ENCODE results near the gene HABP2.

HABP2 gene

DNA sequence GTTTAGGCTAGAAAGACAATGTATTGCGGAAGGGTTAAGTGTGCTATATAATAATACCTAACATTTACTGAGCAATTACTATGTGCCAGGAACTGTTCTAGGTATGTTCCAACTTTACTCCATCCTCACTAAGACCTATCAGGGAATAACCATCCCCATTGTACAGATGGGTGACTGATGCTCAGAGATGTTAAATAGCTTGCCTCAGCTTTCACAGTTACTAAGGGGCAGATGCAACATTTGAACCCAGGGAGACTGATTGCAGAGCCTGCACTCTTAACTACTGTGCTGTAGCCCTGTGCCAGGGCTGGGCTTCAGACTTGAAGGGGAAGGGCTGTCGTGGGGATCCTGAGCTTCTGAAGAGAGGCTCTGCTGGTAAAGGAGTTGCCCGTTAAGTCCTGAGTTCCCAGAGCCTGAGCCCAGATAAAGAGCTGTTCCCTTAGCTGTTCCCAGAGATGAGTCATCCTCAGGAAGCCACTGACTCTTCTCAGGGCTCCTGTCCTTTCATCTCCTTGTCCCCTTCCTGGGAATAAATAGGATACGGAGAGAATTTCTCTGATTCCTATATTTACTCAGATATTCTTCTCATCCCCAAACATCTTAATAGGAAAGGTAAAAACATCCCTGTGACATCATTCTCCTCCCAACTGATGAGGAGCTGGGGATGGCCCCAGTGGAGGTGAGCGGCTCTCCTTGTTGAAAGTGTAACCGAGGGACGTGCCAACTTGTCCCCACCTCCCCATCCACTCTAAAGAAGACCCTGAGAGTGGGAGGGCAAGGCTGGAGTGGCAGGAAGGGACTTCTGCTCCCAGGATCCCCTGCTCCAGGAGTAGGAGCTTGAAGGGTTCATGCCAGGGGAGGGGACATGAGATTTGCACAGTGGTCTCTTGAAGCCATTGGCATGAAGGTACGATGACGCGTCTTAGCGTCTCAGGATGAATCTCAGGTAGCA, 28.0 kb upstream of the HABP2 start:
- in situ Hi-C loops (cut with MboI; ENCODE audit: low sequenced_read_pairs) = no loop called here

DNA sequence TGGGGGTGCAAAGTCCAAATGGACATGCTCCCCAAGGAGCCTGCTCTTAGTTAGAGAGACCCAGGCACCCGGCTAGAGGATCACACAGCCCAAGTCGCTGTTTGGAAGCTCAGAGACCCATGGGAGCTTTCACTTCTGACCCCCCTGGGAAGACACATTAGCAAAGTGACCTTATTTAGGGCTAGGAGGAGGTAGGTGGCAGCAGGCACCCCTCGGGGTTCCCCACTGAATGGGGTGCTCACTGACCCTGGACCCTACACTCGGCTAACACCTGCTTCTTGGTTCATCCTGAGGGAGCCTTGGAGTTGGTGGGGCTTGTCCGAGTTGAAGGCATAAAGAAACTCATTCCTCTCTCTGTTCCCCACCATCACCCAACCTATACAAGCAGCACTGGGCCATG, 27.1 kb upstream of the HABP2 start:
- in situ Hi-C loops (cut with MboI; ENCODE audit: low sequenced_read_pairs) = no loop called here

DNA sequence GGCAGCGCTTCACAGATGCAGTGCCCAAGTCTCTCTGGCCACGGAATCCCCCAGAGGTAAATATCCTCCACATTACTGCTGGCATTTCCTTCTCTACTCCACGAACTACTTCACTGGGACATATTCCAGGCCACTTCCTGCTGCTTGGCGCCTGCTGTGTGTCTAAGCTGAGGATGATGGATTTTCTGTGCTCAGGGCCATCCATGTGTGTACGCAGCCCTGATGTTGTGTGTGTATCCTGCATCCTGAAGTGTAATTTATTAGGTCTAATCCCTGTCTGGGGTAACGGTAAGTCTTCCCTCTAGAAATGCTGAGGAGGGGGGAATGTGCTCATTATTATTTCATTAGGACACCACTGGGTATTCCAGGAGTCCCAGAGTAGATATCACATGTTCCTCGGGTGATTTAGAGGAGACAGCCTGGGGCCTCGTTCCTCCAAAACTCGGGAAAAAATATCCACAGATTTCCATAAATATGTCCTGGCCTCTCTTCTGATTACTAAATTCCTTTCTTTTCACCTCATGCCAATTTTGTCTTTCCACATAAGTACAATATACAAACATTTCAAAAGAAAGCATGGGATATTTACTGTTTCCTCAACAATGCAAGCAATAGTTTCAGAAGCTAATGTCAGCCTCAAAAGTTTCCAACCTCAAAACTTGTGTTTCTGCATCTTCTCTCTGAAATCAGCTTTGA, 25.5 kb upstream of the HABP2 start:
- in situ Hi-C loops (cut with MboI; ENCODE audit: low sequenced_read_pairs) = no loop called here

DNA sequence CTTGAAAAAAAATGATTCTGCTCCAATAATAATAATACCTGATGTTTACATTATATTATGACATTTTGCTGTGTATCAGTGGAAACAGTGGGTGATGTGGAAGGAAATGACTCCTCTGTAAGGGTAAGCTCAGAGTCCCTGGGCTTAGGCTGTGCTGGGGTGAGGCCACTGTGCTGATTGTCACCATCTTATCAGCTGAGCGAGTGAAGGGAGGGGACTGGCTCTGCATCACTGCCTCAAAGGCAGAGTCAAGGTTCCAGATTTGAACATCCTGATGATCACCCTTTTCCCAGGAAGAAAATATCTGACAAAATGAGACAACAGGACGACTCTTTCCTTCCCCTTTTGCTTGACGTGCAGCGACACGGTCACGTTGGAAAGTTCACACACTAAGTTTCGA, 24.0 kb upstream of the HABP2 start:
- in situ Hi-C loops (cut with MboI; ENCODE audit: low sequenced_read_pairs) = no loop called here

DNA sequence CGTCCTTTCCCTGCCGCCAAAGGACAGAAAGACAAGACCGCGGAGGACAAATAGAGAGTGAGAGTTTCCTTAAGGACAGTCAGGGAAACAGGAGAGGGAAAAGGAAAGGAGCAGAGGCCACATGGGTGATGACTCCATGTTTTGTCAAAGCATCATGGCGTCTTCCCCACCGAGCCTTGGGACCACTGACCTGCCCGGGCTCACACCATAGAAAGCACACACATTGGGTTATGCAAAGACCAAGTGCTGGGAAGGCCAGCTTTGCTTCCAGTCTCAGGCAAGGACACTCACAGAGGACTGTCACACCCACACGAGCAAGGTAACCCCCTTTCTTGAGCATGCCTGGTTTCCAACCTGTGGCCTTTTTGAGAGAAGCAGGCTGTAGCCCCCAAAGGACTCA, 23.3 kb upstream of the HABP2 start:
- in situ Hi-C loops (cut with MboI; ENCODE audit: low sequenced_read_pairs) = no loop called here

DNA sequence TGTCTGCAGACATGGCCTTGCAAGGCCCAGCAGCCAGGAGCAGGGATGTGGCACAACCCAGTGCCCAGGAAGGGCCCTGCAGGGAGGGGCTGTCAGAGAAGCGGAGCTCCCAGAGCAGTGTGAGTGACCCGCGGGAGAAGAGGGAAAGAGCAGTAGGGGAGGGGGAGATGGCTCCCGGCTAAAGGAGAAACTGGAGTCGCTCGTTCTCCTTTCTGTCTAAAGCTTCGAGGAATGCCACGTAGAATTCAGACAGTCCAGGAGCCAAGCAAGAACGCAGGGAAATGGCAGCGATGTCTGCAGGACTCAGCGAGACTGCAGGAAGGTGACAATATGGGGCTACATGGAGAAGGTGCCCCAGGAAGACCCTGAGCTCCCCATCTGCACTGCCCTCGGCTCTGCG, 22.4 kb upstream of the HABP2 start:
- in situ Hi-C loops (cut with MboI; ENCODE audit: low sequenced_read_pairs) = no loop called here

DNA sequence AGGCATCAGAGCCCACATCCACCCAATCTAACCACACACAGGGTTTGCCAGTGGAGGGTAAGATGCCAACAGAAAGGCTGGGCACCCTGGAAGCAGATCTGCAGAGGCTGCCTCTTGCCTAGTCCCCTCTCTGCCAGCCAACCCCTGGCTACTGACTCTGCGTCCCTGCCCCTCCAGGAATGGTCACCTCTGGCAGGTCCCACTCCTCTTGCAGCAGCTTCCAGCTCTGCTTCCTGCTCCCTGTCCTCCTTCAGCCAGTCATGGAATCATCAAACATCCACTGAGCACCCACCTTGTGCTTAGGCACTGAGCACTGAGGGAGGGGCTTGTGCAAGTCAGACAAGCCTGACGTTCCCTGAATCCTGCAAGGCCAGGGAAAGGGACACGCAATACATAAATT, 20.1 kb upstream of the HABP2 start:
- in situ Hi-C loops (cut with MboI; ENCODE audit: low sequenced_read_pairs) = no loop called here

DNA sequence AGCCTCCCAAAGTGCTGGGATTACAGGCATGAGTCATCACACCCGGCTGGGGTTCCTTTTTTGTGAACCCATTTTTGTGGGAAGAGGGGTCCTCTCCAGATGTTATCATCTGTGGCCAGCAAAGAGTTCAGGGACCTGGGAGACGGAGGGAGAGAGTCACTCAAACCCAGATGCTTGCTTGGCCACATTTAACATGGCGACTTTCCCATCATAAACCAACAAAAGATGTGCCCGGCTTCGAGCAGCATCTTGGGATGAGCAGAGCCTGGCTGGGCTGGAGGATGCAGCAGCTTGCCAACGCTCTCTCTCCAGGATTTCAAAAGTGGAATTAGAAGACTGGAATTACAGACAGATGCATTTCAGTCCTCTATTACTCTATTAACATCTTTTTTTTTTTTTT, 19.1 kb upstream of the HABP2 start:
- in situ Hi-C loops (cut with MboI; ENCODE audit: low sequenced_read_pairs) = no loop called here

DNA sequence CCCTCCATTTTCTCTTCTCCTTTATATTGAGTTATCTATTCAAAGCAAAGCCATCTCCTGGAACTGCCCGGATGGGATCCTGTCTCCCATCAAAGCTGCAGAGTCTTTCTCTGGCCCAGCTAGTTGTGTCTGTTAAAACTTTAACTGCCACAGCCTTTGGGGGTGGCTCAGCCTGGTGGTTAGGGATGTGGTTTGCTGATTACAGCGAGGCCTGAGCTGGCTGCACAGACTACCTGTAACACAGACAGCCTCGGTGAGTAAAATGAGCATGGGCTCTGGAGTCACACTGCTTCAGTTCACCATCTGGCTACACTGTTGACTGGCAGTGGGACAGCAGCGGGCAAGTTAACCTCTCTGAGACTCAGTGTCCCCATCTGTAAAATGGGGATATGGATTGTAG, 18.4 kb upstream of the HABP2 start:
- in situ Hi-C loops (cut with MboI; ENCODE audit: low sequenced_read_pairs) = no loop called here

DNA sequence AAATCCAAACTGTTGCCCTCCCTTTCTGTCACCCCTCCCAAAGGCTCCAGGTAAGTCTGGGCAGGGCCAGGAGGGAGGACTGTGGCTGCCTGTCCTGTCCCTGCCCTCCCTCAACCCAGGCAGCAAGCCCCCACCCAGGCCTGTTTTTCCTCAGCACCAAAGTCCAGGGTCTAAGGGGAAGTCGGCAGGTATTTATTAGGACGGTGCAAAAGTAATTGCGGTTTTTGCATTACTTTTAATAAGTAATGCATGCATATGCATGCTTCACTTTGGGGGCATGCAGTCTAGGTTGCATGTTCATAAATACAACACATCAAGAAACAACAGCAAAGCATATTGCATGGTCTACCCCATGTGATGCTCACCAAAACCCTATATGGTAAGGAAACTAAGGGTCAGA, 15.2 kb upstream of the HABP2 start:
- in situ Hi-C loops (cut with MboI; ENCODE audit: low sequenced_read_pairs) = no loop called here

DNA sequence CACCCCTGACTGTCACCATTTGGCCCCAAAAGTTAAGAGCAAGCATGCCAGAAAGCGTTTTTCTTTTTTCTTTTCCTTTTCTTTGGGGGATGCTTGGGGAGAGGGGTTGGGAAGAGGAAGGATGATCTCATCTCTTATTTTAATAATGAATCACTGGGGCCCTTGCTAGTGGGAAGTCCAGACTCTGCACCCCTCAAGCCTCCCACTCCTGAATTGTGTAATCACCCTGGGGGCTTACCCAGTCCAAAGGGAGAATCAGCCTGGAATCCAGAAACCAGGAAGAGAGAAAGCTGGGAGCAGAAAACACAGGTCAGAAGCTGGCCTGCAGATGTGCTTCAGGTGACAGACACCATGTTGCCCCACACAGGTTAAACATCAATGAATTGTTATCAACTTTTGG, 14.7 kb upstream of the HABP2 start:
- in situ Hi-C loops (cut with MboI; ENCODE audit: low sequenced_read_pairs) = no loop called here

DNA sequence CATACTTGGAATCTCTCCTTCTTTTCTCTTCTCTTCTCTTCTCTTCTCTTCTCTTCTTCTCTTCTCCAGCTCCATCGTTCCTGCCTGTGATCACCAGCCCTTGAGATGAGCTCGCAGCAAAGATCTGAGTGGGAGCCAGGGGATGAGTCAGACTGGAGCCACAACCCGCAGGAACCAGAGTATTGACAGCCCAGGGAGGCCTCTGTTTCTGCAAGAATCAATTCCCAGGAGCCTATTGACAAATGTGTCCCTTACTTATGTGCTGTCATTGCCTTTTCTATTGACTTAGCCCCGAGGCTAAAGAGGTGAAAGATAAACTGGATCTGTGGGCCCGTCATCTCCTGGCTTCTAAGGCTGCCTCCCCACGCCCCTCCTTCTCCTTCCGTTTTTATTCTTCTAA, 13.1 kb upstream of the HABP2 start:
- in situ Hi-C loops (cut with MboI; ENCODE audit: low sequenced_read_pairs) = no loop called here

DNA sequence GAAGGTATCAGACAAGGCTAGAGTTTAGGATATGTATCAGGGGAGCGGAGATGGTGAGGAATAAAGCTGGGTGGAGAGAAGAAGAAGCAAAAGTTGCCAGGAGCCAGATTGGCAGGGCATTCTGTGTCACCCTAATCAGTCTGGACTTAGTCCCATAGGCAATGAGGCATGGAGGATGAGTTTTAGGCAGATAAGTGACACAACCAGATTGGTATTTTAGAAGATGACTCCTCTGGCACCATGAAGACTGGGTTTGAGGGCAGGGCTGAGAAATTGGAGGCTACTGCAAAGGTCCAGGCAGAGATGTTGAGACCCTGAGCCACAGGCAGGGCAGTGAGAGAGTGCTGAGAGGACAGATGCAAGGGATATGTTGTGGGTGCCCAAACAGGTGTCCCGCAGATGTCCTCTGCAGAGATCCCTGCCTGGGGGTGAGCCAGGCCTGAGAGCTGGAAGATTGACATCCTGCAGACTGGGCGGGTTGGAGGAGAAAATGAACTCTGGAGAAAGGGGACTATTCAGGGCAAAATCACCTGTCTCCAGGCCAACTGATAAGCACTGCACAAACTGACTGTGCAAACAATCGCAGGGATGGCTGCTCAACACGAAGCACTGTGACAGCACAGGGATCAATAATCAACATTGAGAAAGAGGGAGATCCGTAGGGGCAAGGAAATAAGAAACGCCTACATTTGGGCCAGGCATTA, 11.9 kb upstream of the HABP2 start:
- in situ Hi-C loops (cut with MboI; ENCODE audit: low sequenced_read_pairs) = no loop called here

DNA sequence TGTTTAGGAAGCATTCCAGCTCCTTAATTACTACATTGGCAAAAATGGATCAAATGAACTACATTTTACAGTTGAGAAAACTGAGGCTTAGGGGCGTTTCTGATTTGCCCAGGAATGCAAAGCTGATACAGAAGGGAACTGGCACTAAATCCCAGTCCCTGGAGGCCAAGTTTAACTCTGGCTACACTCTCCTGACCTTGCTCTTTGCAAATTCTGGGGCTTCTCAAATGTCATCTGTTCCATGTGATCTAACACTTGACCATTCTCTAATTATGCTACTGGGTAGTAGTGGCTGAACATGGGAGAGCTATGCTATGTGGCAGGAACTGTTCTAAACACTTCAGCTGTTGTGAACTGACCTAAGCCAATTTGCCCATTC, 11.3 kb upstream of the HABP2 start:
- in situ Hi-C loops (cut with MboI; ENCODE audit: low sequenced_read_pairs) = no loop called here

DNA sequence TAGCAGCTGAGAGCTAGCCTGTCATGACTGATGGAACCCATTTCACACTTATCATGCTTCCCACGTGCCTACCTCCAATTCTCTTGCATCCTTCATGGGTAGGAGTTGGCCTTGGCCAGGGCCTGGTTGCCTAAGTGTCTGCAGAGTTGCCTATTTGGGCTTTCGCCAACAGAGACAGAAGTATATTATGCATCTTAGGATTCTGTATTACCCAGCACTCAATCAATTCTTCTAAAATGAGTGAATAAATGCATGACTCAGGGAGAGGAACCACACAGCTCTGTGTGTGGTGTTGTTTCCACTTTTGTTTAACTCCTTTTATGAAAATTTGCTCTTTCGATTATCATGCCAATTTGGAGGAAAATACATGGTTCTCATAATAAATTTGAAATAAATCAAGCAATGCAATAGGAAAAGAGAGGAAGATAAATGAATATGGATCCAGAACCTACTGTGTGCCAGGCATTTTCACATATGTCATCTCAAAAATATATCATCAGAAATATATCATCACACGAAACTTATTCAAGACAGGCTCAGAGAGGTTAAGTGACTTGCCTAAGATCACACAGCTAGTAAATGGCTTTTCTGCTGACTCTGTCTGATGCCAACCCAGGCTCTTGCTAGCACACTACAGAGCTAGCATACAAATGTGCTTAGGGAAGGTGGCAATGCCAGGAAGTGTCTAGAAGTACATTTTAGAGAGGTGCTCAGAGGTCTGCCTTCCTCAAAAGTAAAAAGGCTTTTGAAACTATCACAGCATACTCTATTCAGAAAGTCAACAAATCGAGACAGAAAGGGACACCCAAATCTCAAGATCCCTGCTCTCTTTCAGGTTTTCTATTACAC, 9.5 kb upstream of the HABP2 start:
- in situ Hi-C loops (cut with MboI; ENCODE audit: low sequenced_read_pairs) = no loop called here

DNA sequence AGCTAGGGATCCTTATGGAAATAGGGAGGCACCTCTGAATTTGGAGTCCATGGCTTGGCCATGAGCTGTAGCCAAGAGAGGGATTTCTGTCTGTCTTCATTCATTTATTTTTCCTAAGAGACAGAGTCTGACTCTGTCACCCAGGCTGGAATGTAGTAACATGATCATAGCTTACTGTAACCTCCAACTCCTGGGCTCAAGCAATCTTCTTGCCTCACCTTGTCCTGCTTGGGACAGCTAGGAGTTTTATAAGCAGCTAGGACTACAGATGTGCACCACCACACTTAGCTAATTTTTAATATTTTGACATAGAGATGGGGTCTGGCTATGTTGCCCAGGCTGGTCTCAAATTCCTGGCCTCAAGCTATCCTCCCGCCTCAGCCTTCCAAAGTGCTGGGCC, 8.5 kb upstream of the HABP2 start:
- in situ Hi-C loops (cut with MboI; ENCODE audit: low sequenced_read_pairs) = no loop called here

DNA sequence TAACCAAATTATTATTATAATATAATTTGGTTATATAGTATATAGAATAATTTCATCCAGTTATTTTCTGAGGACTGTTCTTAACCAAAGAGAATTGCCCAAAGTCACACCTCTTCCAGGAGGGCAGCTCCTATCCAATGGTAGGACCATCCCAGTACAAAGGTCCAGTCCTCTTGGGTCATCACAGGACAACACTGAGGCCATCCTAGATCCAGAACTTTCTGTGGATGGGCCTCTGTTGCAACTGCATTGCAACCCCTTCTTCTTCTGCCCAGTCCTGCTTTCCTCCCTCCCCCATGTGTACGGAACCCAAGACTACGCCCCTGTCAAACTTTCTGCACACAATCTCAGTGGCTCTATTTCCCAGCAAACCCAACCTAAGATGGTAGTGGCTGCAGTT, 5.4 kb upstream of the HABP2 start:
- in situ Hi-C loops (cut with MboI; ENCODE audit: low sequenced_read_pairs) = no loop called here

DNA sequence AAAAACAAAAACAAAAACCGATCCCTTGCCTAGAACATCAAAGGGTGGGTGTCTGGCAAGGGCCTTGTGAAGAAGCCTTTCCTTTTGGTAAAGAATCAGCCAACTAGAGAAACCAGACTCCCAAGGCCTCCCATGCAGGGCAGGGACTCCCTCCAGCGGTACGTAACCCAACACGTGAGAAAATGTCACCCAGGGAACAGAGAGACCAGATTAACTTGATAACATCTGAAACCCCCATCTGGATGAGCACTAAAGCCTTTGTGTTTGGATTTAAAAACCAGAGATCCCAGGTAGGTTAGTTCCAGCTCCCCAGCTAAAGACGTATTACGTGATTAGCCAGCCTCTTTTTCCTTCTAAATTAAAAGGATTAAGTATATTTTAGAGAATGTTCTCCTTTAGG, 3.0 kb upstream of the HABP2 start:
- in situ Hi-C loops (cut with MboI; ENCODE audit: low sequenced_read_pairs) = no loop called here

DNA sequence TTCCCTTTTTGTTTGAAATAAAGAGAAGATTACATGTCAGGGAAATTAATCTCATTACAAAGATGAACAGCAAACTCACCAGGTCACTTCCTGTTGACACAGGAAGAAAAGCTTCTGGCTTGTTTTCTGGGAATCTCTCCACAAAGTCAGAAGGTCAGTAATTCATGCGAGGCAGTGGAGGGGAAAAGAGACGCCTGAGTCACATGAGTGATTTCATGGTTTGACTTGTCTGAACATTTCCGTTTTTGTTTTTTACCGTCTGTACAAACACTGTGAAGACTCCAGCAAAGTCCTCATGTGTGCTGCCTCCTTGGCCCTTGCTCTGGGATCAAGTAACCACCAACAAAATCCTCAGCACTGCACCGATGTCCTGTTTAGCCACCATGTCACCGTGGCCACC, 2.5 kb upstream of the HABP2 start:
- in situ Hi-C loops (cut with MboI; ENCODE audit: low sequenced_read_pairs) = no loop called here

DNA sequence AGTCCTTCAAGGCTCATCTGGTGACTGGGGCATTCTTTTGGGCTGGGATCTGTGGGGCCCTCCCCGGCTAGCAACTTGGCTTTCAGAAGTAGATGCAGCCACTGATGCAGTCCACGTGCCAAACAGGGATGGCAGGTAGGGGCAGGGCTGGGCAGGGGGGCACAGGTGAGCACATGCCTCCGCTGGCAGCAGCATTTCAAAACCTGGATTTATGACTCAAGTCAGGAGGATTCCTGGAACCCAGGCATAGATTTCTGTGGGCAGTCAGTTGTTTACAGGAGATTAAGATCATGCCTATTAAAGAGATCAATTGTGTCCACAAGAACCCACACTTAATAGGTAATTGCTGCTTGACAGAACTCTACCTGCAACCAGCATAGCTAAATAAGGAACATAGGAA, 839 bp upstream of the HABP2 start:
- in situ Hi-C loops (cut with MboI; ENCODE audit: low sequenced_read_pairs) = no loop called here

DNA sequence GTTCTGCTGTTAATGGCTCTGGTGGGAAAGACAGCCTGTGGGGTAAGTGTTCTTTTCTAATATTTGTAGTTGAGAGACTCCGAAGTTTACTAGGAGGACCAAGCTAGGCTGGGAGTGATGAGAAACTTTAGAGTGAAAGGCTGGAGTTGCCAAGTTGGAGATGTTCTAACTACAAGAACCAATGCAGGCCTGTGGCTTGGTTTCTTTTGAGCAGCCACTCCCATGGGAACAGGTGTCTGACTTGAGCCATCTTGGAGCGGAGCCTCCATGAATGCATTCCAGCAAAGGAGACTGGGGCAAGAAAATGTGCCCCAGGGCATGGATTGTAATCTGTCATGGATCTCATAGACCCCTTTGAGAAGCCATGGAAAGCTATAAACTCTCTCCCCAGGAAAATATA, 296 bp downstream of the HABP2 start:
- in situ Hi-C loops (cut with MboI; ENCODE audit: low sequenced_read_pairs) = no loop called here

Measured in hTERT RPE-1 (cell line).